NCI-H2107 treated with DMSO at 0.1 percent for 48 hours (cell line): ENCODE measurements around the gene CCDC149.
A peak's percentile ranks its signal among the peaks of the same experiment; 100 is the strongest.

Experiments used
- DNase-seq: peaks from one replicate; lab custom pipeline; 2025; ENCODE audit not compliant: unreplicated experiment; lab: John Stamatoyannopoulos, UW

CCDC149 gene

DNA sequence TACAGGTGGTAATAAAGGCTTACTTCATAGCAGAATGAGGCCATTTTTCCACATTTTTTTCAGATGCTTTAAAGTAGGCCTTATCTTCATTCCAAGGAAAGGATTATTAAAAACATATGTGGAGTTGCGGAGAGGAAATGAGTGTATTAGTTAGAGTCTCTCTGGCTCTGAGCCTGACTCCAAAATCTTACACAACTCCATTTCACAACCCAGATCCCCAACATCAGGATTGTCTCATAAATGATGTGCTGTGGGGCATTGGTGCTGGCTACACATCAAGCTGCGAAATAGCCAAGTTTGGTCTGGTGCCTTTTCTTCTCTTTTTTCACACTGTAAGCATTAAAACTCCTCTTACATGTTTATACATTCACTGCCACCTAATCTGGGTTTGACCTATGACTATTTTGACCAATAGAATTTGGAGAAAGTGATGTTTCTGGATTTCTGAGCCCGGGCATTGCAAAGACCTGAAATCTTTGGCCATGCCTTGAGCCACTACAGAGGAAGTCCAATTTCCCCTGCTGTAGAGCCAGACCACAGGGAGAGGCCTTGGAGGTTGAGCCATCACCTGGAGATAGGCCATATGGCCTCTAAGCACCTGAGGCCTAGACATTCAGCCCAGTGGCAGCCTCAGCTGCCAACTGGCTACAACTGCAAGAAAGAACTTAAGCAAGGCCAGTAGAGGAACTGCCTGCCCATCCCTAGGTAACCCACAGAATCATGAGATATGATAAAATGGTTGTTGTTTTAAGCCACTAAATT, 134.2 kb downstream of the CCDC149 start:
- no peak for DNase-seq

- no peak for DNase-seq
These were observed 135.0 kb downstream of the CCDC149 start for GRCh38 chr4:24777536-24778463.

- DNase-seq = no peak
These were observed 137.1 kb downstream of the CCDC149 start for GRCh38 chr4:24775750-24776149.

- no peak for DNase-seq
These were observed 137.7 kb downstream of the CCDC149 start for GRCh38 chr4:24775032-24775605.

- no peak for DNase-seq
These were observed 138.4 kb downstream of the CCDC149 start for GRCh38 chr4:24774452-24774851.

DNA sequence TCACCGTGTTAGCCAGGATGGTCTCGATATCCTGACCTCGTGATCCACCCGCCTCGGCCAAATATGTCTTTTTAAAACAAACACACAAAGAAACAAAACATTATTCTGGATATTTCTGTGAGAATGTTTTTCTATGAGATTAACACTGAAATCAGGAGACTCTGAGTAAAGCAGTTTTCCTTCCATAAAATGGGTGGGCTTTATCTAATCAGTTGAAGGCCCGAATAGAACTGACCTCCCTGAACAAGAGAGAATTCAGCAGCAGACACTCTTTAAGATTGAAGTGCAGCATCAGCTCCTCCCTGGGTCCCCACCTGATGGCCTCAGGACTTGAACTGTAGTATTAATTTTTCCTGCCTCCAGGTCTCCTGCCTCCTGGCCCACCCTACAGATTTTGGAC, 139.9 kb downstream of the CCDC149 start:
- no peak for DNase-seq

- no peak for DNase-seq
These were observed 140.7 kb downstream of the CCDC149 start for GRCh38 chr4:24772061-24772705.

DNA sequence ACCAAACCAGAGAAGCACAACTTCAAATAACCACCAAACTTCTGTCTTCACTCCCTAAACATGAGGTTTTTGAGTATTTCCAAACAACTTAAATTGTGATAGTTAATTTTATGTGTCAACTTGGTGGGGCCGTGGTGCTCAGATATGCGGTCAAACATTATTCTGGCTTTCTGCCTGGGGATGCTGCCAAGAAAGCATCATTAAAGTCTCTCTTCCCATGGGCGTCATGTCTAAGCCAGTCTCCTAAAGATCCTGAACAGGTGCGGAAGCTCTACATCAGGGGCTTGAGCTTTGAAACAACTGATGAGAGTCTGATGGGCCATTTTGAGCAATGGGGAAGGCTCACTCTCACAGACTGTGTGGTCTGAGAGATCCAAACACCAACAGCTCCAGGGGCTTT, 141.6 kb downstream of the CCDC149 start:
- no peak for DNase-seq

DNA sequence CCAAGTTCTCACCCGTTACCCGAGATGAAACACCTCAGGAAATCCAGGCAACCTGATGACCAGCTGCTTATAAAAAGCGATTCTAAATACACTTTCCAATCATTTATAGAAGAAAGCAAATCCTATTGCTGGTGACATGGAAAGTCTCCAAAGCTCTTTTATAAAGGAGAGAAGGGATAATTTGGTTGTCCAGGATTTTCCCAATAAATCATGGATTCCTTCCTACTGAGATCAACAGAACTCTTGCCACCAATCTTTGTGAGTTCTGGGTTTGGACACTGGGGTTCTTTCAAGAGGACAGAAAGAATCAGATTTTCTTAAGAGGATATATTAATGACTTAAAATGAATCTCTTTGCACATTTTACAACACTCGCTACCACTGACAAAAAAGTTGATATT, 142.2 kb downstream of the CCDC149 start:
- DNase-seq = no peak

- DNase-seq = no peak
These were observed 142.7 kb downstream of the CCDC149 start for GRCh38 chr4:24770032-24770584.

- no peak for DNase-seq
These were observed 143.3 kb downstream of the CCDC149 start for GRCh38 chr4:24769571-24769970.

GRCh38 chr4:24768604-24769003, 144.2 kb downstream of the CCDC149 start:
- no peak for DNase-seq

GRCh38 chr4:24768006-24768405, 144.8 kb downstream of the CCDC149 start:
- DNase-seq = no peak

GRCh38 chr4:24765376-24765988, 147.4 kb downstream of the CCDC149 start:
- no peak for DNase-seq

DNA sequence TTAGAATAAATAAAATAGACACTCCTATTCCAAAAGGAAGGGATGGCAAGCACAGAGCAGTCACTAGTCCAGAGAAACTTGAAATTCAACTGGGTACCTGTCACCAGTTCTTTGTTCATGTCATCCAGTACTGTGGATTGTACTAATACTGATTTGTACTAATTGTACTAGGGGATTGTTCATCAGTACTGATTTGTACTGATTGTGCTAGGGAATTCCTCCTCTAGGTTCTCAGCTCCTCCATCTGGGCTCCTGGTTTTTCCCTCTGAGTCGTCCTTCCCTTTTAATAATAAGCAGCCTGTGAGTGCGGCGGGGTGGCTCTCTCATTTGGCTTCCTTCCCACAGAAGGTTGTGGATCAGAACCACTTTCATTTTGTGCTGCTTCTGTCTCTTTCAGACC, 148.5 kb downstream of the CCDC149 start:
- no peak for DNase-seq

DNA sequence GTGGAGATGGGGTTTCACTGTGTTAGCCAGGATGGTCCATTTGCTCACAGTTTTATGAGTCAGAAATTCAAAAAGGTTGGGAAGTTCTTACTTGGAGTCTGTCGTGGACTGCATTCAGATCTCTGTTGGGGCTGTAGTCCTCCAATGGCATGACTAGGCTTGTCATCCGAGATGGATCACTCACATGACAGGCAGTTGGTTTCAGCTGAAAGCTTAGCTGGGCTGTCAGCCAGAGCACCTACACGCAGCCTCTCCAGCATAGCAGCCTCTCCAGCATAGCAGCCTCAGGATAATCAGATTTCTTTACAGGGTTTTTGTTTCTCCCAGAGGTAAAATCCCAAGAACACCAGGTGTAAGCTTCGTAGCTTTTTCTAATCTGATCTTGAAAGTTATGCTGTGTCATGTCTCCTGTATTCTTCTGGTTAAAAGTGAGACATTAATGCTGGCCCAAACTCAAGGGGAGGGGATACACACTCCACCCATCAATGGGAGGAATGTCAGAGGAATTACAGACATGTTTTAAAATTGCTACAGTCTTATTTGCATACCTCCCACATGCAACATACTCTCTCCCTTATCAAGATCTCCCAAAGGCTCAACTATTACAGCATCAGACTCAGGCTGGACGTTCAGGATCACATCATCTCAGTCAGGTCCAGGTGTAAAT, 149.1 kb downstream of the CCDC149 start:
- DNase-seq = peak; percentile 11
